ENCODE measurements around the gene GAS7.

The GAS7 gene

GRCh38 chr17:10201680-10202079 is 3.3 kb upstream of the GAS7 start:
- DNase-seq (ENCODE audit: low read depth in 3 of 3, low spot score in 1 of 3): no peak

DNA sequence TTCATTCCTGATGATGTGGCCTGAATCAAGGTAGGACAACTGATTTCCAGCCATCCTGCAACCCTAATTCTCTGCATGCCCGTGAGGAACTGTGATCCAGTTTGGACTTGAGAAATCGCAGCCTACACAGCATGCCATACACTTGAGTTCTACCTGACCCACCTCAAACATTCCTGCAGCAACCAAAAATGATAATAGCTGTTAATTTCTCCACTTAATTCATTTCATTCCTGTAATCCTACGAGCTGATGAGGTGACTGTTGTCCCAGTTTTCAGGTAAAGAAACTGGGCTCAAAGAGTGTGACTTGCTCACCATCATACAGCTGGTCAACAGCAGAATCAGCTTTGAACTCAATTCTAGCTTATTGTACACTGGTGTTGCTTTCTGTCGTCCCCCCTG is 2.2 kb upstream of the GAS7 start:
- DNase-seq (ENCODE audit: low read depth in 3 of 3, low spot score in 1 of 3): no peak

DNA sequence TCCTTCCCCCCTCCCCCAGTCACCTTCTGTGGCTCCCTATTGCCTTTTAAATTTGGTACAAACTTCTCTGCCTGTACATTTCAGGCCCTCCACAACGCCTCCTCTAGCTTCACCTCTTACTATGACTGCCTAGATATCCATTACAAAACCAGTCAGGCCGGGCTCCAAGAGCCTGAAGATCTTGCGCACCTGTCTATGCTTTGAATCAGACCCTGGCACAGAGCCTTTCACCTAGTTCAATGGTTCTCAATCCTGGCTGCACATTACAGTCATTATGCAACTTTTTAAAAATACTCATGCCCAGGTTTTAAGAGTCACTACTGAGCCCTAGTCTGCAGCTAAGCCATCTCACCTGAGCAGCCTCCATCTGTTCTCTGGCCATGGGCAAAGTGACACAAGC is 1.6 kb upstream of the GAS7 start:
- no peak for DNase-seq (ENCODE audit: low read depth in 3 of 3, low spot score in 1 of 3)

GRCh38 chr17:10197721-10198508 is 491 bp downstream of the GAS7 start:
- no peak for DNase-seq (ENCODE audit: low read depth in 3 of 3, low spot score in 1 of 3)

DNA sequence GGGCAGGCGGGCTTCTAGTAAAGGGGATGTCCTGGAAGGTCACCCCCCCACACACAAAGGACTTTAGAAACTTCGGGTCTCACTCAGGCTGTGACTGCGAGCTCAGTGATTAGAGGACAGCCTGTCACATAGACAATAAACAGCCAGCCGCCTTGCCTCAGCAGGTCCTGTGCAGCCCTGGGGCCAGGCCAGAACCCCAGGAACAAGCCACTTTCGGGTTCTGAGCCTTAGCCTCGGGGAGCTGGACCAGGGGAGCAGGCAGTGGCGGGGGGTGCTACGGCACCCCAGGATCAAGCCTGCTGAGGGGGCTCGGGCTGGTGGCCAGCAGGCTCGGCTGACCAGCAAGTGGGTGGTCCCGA is 1.1 kb downstream of the GAS7 start:
- no peak for DNase-seq (ENCODE audit: low read depth in 3 of 3, low spot score in 1 of 3)

DNA sequence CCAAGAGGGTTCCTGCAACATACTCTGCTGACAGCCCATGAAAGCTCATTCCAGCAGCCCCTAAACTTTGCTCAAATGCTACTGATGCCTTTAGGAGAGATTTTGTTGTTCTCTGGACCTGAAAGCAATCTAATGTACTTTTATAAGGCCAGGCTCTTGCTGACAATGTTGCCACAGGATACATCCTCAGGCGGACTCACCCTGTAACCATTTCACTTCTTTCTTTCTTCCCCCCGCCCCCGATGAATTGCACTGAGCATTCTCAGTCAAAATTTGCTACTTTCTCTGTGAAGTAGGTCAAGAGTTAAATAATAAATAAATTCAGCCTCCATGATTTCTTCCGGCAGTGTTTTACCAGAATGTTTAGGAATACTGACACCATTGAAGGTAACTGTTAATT is 1.5 kb downstream of the GAS7 start:
- no peak for DNase-seq (ENCODE audit: low read depth in 3 of 3, low spot score in 1 of 3)

DNA sequence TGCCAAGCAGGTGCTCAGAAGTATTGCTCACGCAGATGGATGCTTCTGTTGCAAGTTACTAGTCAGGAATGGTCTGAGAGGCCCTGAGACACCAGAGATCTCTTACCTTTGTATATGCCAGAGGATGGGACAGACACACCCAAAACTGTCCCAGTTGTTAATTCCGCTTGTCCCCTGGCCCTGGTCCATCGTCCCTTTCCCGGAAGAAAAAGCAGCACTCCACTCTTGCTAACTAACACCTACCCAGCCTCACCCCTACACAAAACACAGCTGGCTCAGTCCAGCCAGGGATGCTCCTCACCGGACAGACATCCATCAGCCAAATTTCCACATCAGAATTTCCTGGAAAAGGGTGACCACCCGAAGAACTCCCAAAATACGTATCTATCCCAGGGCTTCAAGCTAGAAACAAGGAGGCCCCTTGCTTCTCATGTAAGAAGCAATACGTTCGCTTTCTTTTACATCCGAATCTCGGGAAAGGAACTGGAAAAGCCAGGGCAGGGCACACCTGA is 2.0 kb downstream of the GAS7 start:
- no peak for DNase-seq (ENCODE audit: low read depth in 3 of 3, low spot score in 1 of 3)

DNA sequence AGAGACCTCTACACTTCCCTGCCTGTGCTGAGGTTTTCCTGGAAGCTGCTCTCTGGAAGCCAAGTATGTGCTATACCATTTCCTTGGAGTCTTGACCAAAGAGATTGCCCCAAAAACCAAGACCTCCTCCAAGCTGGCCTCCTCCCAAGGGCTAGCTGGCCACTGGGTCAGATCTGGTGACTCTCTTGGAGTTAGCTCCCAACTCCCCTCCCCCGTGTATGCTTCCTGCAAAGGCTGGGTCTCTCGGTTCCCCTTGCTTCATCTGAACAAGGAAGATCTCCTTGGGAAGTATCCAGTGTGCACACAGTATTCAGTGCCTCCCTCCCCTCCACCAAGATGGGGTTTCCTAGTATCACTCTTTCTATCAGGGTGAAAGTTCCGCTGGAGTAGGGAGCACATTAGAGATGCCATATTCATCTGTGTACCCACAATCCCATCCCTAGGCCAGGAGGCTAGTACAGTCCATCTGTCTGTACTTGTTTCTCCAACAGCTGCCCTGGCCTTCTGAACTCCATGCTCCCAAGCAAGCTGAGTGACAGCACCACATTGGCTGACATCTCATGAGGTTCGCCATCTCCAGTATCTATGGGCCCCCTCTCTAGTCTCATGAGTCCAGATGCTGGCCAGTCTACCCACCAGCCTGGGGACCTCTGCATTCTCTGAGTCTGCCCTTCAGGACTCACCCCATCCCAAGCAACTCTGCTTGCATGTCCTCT is 3.2 kb downstream of the GAS7 start:
- no peak for DNase-seq (ENCODE audit: low read depth in 3 of 3, low spot score in 1 of 3)

DNA sequence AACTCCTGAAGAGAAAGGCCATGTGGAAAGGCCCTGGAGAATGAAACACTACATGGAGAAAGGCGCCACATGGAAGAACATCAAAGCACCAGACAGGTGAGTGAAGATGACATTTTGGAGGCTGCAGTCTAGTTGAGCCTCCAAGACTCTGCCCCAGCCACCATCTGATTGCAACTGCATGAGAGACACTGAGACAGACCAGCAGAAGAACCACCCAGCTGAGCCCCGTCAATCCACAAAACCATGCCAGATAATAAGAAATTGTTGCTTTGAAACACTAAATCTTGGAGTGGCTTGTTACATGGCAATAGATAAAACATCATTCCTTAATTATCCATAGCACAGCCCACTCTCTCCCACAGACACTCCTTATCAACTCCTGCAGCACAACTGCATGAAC is 4.8 kb downstream of the GAS7 start:
- no peak for DNase-seq (ENCODE audit: low read depth in 3 of 3, low spot score in 1 of 3)

DNA sequence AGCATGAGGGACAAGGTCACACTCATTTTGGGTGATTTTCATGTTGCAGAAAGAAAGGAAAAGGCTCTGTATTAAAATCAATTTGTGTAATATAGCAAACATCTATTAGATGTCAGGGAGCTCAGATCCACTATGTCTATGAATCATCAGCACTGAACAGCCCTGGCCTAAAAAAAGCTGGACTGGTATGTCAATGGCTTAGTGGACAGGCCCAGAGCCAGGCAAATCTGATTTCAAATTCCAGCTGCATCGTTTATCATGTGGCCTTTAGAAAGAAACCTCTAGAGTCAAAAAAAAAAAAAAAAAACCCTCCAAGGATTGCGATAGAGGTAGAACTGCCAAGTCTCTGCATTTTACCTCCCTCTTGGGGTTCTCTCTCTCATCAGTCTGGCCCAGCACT is 5.4 kb downstream of the GAS7 start:
- DNase-seq (ENCODE audit: low read depth in 3 of 3, low spot score in 1 of 3): no peak

DNA sequence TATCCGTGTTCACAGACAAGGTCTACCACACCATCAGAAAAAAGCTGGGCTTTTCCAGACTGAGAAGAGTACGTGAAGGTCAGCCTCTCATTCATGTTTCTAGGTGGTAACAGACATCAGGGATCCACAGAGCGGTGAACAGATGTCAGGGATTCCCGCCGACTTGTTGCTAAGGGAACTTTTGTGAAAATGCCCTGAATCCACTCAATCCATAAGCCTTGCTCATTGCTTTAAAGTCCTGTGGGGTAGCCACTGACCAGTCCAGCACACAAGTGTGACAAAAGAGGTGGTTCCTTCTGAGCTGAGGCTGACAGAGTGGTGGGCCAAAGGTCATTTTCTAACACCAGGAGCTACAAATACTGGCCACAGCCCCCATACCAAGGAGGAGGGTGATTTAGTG is 5.9 kb downstream of the GAS7 start:
- no peak for DNase-seq (ENCODE audit: low read depth in 3 of 3, low spot score in 1 of 3)

GRCh38 chr17:10187456-10187855 is 10.9 kb downstream of the GAS7 start:
- no peak for DNase-seq (ENCODE audit: low read depth in 3 of 3, low spot score in 1 of 3)

DNA sequence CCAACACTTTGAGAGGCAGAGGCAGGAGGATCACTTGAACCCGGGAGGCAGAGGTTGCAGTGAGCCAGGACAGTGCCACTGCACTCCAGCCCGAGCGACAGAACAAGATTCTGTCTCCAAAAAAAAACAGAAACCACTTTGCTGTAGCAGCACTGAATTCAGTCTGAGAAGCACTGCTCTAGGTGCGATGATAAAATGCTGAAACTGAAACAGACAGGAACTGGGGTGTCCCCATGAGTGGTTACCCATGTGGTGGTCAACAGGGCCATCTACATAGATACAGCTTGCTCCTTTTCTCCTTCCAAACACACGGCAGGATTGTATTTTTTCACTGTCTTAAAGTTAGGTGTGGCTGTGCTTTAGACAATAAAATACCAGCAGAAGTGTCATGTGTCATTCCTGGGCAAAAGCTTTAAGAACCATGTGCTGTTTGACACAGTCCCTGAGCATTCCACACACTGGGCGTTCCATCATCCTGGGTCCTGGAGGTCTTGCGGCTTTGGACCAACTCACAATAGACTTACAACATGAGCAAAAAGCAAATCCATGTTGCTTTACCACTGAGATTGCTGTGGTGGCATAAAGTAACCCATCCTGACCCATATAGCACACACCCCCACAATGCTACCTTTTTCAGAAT is 11.5 kb downstream of the GAS7 start:
- no peak for DNase-seq (ENCODE audit: low read depth in 3 of 3, low spot score in 1 of 3)

DNA sequence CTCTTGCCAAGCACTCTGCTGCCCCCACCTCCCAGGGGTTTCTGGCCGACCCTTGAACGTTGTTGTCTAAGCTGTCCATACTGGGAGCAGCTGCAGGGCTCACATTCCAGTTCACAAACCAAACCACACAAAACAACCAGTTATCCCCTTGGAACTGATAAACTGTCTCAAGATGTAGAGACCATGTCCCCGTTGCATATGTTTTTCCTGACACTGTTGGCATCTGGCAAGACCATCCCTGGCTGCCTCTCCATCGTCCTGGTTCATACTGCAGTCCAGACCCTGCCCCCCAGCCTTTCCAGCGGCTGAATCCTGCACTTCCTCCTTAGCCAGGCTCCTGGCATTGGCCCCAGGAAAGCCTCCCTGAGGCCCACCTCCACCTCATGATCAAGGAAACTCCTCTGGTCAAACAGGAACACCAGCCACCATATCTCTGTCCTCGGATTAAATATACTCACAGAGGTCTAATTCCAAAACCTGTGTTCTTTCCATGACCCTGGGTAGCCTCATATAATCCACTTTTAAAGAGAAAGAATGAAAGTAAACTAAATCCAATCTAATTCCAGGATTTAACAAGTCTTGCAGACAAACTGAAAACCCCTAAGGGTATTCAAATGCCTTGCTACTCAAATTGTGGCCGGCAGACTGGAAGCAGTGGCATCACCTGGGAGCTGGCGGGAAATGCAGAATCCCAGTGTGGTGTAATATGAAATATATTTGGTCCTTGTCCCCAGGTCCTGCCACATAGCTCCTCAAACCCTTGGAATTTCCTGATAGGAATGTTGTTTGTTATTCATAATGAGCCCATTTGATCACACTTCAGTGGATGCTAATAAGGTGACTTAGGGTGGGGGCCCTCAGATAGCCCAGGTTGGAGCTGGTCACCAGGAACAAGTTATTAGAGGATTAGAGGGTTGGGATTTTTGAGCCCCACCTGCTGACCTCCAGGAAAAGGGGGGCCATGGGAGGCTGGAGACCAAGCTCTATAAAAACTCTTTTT is 14.2 kb downstream of the GAS7 start:
- DNase-seq (ENCODE audit: low read depth in 3 of 3, low spot score in 1 of 3): no peak

DNA sequence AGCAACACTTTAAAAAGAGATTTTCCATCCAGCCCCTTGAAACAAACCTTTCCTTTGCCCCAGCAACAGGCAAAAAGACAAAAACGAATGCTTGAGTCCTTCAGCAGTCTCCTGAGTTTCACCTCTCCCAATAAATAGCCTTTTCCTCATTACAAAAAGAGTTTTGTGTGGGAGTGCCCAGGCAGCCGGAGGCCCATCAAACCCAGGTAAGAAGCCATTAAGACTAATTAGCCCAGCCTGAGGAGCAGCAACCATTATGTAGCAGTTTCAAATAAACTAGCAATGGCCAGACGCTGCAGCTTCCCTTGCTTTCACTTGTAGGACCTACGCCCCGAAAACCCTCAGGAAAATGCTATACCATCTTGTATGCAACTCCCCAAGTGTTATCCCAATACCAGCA is 15.6 kb downstream of the GAS7 start:
- no peak for DNase-seq (ENCODE audit: low read depth in 3 of 3, low spot score in 1 of 3)

DNA sequence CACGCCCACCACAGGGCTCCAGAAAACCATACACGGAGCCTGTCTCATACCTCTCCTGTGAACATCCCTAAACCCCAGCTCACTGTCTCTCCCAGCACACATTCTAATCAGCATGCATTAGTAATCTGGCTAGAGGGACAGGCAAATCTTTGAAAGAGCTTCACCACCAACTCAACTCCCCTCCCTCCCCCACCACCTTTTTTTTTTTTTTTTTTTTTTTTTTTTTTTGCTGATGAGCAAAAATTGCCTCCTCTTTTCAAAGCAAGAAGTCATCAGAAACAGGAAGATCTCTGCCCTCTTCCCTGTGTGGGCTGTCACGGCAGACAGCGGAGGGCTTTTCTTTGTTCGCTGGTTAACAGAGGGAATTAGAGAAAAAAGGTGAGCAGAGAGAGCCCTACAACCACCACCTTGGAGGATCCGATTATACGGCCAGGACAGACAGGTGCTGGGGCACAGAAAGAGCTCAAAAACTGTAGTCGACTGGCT is 19.9 kb downstream of the GAS7 start:
- DNase-seq (ENCODE audit: low read depth in 3 of 3, low spot score in 1 of 3): no peak

GRCh38 chr17:10177913-10178505 is 20.4 kb downstream of the GAS7 start:
- no peak for DNase-seq (ENCODE audit: low read depth in 3 of 3, low spot score in 1 of 3)

GRCh38 chr17:10177131-10177912 is 21.1 kb downstream of the GAS7 start:
- no peak for DNase-seq (ENCODE audit: low read depth in 3 of 3, low spot score in 1 of 3)

DNA sequence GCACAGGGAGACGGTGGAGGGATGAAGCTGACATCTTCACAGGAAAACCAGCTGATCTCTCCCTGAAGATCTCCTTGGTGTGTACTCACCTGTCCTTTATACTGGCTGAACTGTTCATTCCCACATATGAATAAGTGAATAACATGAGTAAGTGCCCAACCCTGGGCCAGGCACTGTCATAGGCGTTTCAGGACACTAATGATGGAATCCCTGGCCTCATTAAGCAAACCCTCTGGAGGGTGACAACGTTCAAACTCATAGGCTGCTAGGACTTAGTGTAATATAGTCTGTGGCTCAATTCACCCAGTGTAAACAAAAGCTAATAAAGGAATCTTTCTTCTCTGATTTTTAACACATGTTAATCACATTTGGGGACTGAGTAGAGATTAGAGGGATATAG is 24.5 kb downstream of the GAS7 start:
- no peak for DNase-seq (ENCODE audit: low read depth in 3 of 3, low spot score in 1 of 3)

GRCh38 chr17:10172778-10173177 is 25.6 kb downstream of the GAS7 start:
- DNase-seq (ENCODE audit: low read depth in 3 of 3, low spot score in 1 of 3): no peak
